Measurements from ENCODE around the gene PAX5. TPM values are rescaled to one million over a fixed set of nuclear protein-coding genes. Genes with fewer than 3 reads are reported as not detected.

Gene PAX5
- total and polyA plus RNA-seq, 2 of the 13 experiments (the other 11 are each of a cell fraction or from before 2014, with no cell fraction given) = not detected

GRCh38 chr9:36923025-36923625 lies 110.9 kb downstream of the PAX5 start:
- FAIRE-seq = no peak
- intact Hi-C loops (cut with micrococcal nuclease; ENCODE audit: unreplicated experiment) = no loop called here
- CTCF ChIA-PET (ENCODE audit: low intra/inter-chr PET ratio, low total read pairs) = no interaction called here
- no peaks in the 10 kb centered on the region for H4K20me1 ChIP-seq (ENCODE audit: insufficient read depth, low read length)
- no peaks in the 10 kb centered on the region for H3K36me3 ChIP-seq (replicated peaks in 1 of 2; ENCODE audit: control insufficient read depth in 1 of 2, insufficient read depth in 2 of 2, low read length in 2 of 2)
- ATAC-seq = no peak
- H3K4me2 ChIP-seq (ENCODE audit: low read depth, low read length) = no peak overlapping the region
- BruUV-seq (replicated peaks) = no TSS peak
- in situ Hi-C loops (cut with HindIII; ENCODE audit: extremely low pct_ligation_motif_present, low pct_unique_long_range_greater_than_20kb) = no loop called here
- TF ChIP-seq RBFOX2 (IDR thresholded peaks at IDR 0.05; ENCODE audit: low read depth, low read length) = no peak
- TF ChIP-seq, protein P1, sequence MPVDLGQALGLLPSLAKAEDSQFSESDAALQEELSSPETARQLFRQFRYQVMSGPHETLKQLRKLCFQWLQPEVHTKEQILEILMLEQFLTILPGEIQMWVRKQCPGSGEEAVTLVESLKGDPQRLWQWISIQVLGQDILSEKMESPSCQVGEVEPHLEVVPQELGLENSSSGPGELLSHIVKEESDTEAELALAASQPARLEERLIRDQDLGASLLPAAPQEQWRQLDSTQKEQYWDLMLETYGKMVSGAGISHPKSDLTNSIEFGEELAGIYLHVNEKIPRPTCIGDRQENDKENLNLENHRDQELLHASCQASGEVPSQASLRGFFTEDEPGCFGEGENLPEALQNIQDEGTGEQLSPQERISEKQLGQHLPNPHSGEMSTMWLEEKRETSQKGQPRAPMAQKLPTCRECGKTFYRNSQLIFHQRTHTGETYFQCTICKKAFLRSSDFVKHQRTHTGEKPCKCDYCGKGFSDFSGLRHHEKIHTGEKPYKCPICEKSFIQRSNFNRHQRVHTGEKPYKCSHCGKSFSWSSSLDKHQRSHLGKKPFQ (CRISPR knock-in tag; IDR thresholded peaks at IDR 0.05; ENCODE audit: insufficient replicate concordance) = no peak
- TF ChIP-seq DMTF1 (CRISPR knock-in tag; IDR thresholded peaks at IDR 0.05) = no peak
- TF ChIP-seq POGZ (CRISPR knock-in tag; IDR thresholded peaks at IDR 0.05) = no peak
- no peaks in the 10 kb centered on the region for H3K9me3 ChIP-seq (ENCODE audit: low read length)
- DNase-seq (ENCODE audit: low spot score) = no peak
- H2AFZ ChIP-seq (ENCODE audit: low read length) = no peak overlapping the region
- H3K27me3 ChIP-seq (ENCODE audit: control insufficient read depth in 1 of 2, insufficient read depth in 2 of 2, low read length in 2 of 2) = peaks cover 0 to 5% of the 10 kb centered on the region in 2 experiments; a peak in 3 of 5 replicates
- H3K9ac ChIP-seq (ENCODE audit: insufficient read depth, low read depth, low read length) = no peak overlapping the region
- no peaks in the 10 kb centered on the region for H3K79me2 ChIP-seq (ENCODE audit: insufficient read depth, low read length)
- 34% methylated on average over 6 of the region's 7 CpGs for WGBS (ENCODE audit: low lambda C conversion rate)
- POLR2A ChIA-PET = no interaction called here
- H3K4me3 ChIP-seq (replicated peaks in 1 of 3; ENCODE audit: insufficient read depth in 1 of 3, low read depth in 2 of 3, low read length in 3 of 3) = no peak overlapping the region
- peaks cover 7% of the 10 kb centered on the region; the same call in 1 of the 2 replicates for H3K4me1 ChIP-seq (ENCODE audit: insufficient read depth, low read length)
- no peak overlapping the region for H3K27ac ChIP-seq (ENCODE audit: extremely low read length, insufficient read depth, low read length)

All from HepG2 (cell line).